Measurements from ENCODE around the gene CES3.

CES3 gene

DNA sequence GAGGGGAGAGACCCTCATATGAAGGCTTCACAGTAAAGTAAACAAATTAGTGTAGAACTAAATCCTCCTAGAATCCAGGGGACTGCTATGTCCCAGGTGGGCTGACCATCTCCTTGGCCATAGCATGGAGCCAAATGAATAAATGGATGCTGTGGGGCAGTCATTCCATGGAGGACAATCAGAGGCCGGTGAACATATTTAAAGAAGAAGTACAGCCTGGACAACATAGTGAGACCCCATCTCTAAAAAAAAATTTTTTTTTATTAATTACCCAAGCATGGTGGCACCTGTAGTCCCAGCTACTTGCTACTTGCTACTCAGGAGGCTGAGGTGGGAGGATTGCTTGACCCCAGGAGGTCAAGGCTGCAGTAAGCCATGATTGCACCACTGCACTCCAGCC is 62.6 kb downstream of the CES3 start:
- in situ Hi-C loops (cut with HindIII; ENCODE audit: low sequenced_read_pairs) = no loop called here
